ENCODE measurements around the gene AMMECR1. TPM values are rescaled to one million over a fixed set of nuclear protein-coding genes. Genes with fewer than 3 reads are reported as not detected.

The AMMECR1 gene
- total RNA-seq, 1 experiment from 2014 or later: 23.0 TPM

DNA sequence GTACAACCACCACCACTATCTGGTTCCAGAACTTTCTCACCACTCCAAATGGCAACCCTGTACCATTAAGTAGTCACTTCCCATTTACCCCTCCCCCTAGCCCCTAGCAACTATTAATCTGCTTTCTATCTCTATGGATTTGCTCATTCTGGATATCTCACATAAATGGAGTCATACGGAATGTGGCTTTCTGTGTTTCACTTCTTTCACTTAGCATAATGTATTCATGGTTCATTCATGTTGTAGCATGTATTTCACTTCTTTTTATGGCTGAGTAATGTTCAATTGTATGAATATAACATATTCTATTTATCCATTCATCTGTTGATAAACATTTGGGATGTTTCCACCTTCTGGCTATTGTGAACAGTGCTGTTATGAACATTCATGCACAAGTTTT, 104.7 kb downstream of the AMMECR1 start:
- no peak for DNase-seq
- Histone ChIP-seq H3K4me3 (ENCODE audit: low read depth, low read length) (no peak overlapping the region), H3K4me1 (peaks cover 13% of the 10 kb centered on the region), H3K9me3 (no peaks in the 10 kb centered on the region), H3K36me3 (ENCODE audit: control insufficient read depth, insufficient read depth, low read length) (no peaks in the 10 kb centered on the region), H3K27me3 (replicated peaks; ENCODE audit: control insufficient read depth, insufficient read depth, low read length) (no peaks in the 10 kb centered on the region)
- no peak overlapping the region for H3K4me3 Mint-ChIP-seq (ENCODE audit: unreplicated experiment)
- H3K27me3 Mint-ChIP-seq (ENCODE audit: insufficient read depth, unreplicated experiment): no peaks in the 10 kb centered on the region
- H3K4me1 Mint-ChIP-seq (ENCODE audit: low read depth, unreplicated experiment): peaks cover 6% of the 10 kb centered on the region
- H3K36me3 Mint-ChIP-seq (ENCODE audit: insufficient read depth, unreplicated experiment): no peaks in the 10 kb centered on the region
- no TSS peak for BruUV-seq (replicated peaks)
- intact Hi-C loops (cut with micrococcal nuclease; ENCODE audit: unreplicated experiment): loop anchor here (10.0 kb wide), 1 partner anchor 62 kb away; no protein-coding TSS in a partner anchor
- TF ChIP-seq, protein P1, sequence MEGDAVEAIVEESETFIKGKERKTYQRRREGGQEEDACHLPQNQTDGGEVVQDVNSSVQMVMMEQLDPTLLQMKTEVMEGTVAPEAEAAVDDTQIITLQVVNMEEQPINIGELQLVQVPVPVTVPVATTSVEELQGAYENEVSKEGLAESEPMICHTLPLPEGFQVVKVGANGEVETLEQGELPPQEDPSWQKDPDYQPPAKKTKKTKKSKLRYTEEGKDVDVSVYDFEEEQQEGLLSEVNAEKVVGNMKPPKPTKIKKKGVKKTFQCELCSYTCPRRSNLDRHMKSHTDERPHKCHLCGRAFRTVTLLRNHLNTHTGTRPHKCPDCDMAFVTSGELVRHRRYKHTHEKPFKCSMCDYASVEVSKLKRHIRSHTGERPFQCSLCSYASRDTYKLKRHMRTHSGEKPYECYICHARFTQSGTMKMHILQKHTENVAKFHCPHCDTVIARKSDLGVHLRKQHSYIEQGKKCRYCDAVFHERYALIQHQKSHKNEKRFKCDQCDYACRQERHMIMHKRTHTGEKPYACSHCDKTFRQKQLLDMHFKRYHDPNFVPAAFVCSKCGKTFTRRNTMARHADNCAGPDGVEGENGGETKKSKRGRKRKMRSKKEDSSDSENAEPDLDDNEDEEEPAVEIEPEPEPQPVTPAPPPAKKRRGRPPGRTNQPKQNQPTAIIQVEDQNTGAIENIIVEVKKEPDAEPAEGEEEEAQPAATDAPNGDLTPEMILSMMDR (IDR thresholded peaks at IDR 0.05; ENCODE audit: insufficient read depth in 1 of 2, low read depth in 1 of 2, low read length in 1 of 2, severe bottlenecking in 1 of 2, unreplicated experiment in 1 of 2): no peak
- POLR2A ChIA-PET: no interaction called here
- H3K9me3 Mint-ChIP-seq (ENCODE audit: unreplicated experiment): no peaks in the 10 kb centered on the region
- no peak overlapping the region for H3K27ac Mint-ChIP-seq (ENCODE audit: unreplicated experiment)
- CTCF ChIA-PET: no interaction called here

DNA sequence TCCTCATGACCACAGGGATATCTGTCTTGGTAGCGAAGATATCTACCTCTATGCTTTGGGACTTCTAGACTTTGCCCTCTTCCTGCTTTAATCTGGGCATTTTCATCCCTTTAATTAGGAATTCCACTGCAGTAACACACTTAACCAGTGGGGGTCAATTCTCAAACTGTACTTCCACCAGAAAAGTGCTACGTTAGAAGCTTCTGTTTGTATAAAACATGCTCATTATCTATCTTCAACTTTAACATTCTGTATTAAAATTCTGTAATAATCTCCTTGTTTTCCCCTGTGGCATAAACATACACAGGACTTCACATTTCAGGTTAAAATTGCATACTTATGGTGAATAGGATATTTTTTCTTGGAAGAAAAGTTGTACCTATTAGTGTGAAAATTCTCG, 105.6 kb downstream of the AMMECR1 start:
- H3K36me3 ChIP-seq (ENCODE audit: control insufficient read depth, insufficient read depth, low read length): no peaks in the 10 kb centered on the region
- intact Hi-C loops (cut with micrococcal nuclease; ENCODE audit: unreplicated experiment): loop anchor here (10.0 kb wide), 1 partner anchor 63 kb away; no protein-coding TSS in a partner anchor
- Mint-ChIP-seq H3K27me3 (ENCODE audit: insufficient read depth, unreplicated experiment) (no peaks in the 10 kb centered on the region), H3K9me3 (ENCODE audit: unreplicated experiment) (no peaks in the 10 kb centered on the region), H3K36me3 (ENCODE audit: insufficient read depth, unreplicated experiment) (no peaks in the 10 kb centered on the region), H3K4me3 (ENCODE audit: unreplicated experiment) (no peak overlapping the region), H3K4me1 (ENCODE audit: low read depth, unreplicated experiment) (peaks cover 6% of the 10 kb centered on the region), H3K27ac (ENCODE audit: unreplicated experiment) (no peak overlapping the region)
- no peak overlapping the region for H3K4me3 ChIP-seq (ENCODE audit: low read depth, low read length)
- no peak for DNase-seq
- ChIA-PET POLR2A (no interaction called here), CTCF (no interaction called here)
- no peaks in the 10 kb centered on the region for H3K9me3 ChIP-seq
- no TSS peak for BruUV-seq (replicated peaks)
- no peaks in the 10 kb centered on the region for H3K27me3 ChIP-seq (replicated peaks; ENCODE audit: control insufficient read depth, insufficient read depth, low read length)
- TF ChIP-seq, protein P1 (IDR thresholded peaks at IDR 0.05; ENCODE audit: insufficient read depth in 1 of 2, low read depth in 1 of 2, low read length in 1 of 2, severe bottlenecking in 1 of 2, unreplicated experiment in 1 of 2): no peak
- H3K4me1 ChIP-seq: peaks cover 13% of the 10 kb centered on the region

DNA sequence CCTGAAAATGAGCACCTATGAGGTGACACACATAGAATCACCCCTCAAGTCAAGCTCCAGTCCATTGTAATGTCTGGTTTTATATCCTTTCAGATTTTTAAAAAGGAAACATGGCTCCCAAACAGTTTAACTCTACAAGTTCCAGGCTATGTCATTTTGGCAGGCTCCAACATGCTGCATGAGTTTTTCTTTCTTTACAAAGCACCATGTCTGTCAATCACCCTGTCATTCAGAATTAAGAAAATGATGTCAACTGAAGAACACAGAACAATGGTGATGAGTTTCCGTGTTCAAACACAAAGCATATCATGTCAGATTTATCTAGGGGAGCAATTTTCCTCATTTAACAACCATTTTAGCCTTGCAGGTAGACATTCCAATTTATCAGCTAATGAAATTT, 106.5 kb downstream of the AMMECR1 start:
- Mint-ChIP-seq H3K9me3 (ENCODE audit: unreplicated experiment) (no peaks in the 10 kb centered on the region), H3K27ac (ENCODE audit: unreplicated experiment) (no peak overlapping the region), H3K36me3 (ENCODE audit: insufficient read depth, unreplicated experiment) (no peaks in the 10 kb centered on the region), H3K4me3 (ENCODE audit: unreplicated experiment) (no peak overlapping the region), H3K4me1 (ENCODE audit: low read depth, unreplicated experiment) (peaks cover 6% of the 10 kb centered on the region), H3K27me3 (ENCODE audit: insufficient read depth, unreplicated experiment) (no peaks in the 10 kb centered on the region)
- Histone ChIP-seq H3K27me3 (replicated peaks; ENCODE audit: control insufficient read depth, insufficient read depth, low read length) (no peaks in the 10 kb centered on the region), H3K9me3 (no peaks in the 10 kb centered on the region), H3K4me3 (ENCODE audit: low read depth, low read length) (no peak overlapping the region), H3K4me1 (peaks cover 8% of the 10 kb centered on the region), H3K36me3 (ENCODE audit: control insufficient read depth, insufficient read depth, low read length) (no peaks in the 10 kb centered on the region)
- BruUV-seq (replicated peaks): no TSS peak
- CTCF ChIA-PET: no interaction called here
- intact Hi-C loops (cut with micrococcal nuclease; ENCODE audit: unreplicated experiment): loop anchor here (10.0 kb wide), 1 partner anchor 63 kb away; no protein-coding TSS in a partner anchor
- POLR2A ChIA-PET: interaction anchor here (0.6 kb wide), 1 partner anchor 48 kb away, joined by 4 read pairs; no protein-coding TSS in a partner anchor
- no peak for DNase-seq
- TF ChIP-seq, protein P1 (IDR thresholded peaks at IDR 0.05; ENCODE audit: insufficient read depth in 1 of 2, low read depth in 1 of 2, low read length in 1 of 2, severe bottlenecking in 1 of 2, unreplicated experiment in 1 of 2): no peak
